Immature natural killer cell (primary cell): ENCODE results near the gene FOXD4L4. TPM values are rescaled to one million over a fixed set of nuclear protein-coding genes. Genes with fewer than 3 reads are reported as not detected.
"Not testable (repeated sequence)": the region's sequence is repeated elsewhere in the genome, so short reads cannot be mapped to it uniquely, and the experiment has no call there.

Experiments
- DNase-seq, 3 donors: peaks; one replicate each; pipeline ENCODE4 v3.0.0; 2022; ENCODE audit warnings: mixed read lengths in 1 of 3
- H3K27ac Mint-ChIP-seq, 6 donors: one replicate each; pipeline ENCODE4 v1.8.0; 2020; ENCODE audit warnings: mixed read lengths in 6 of 6, mild to moderate bottlenecking in 5 of 6, inconsistent platforms in 4 of 6, moderate library complexity in 3 of 6
- H3K27me3 Mint-ChIP-seq, 3 donors: one replicate each; pipeline ENCODE4 v1.8.0; 2020 to 2021; ENCODE audit warnings: low read depth in 3 of 3, mild to moderate bottlenecking in 3 of 3, mixed read lengths in 3 of 3, moderate library complexity in 3 of 3, inconsistent platforms in 1 of 3
- H3K36me3 Mint-ChIP-seq, 3 donors: one replicate each; pipeline ENCODE4 v1.8.0; 2020; ENCODE audit warnings: mixed read lengths in 3 of 3, inconsistent platforms in 2 of 3, mild to moderate bottlenecking in 2 of 3
- H3K4me1 Mint-ChIP-seq, 2 donors: one replicate each; pipeline ENCODE4 v1.8.0; 2020; ENCODE audit warnings: inconsistent platforms in 2 of 2, mild to moderate bottlenecking in 2 of 2, mixed read lengths in 2 of 2, moderate library complexity in 1 of 2
- H3K4me3 Mint-ChIP-seq, 5 donors: one replicate each; pipeline ENCODE4 v1.8.0; 2020; ENCODE audit warnings: mild to moderate bottlenecking in 5 of 5, mixed read lengths in 5 of 5, inconsistent platforms in 3 of 5, moderate library complexity in 3 of 5
- H3K9me3 Mint-ChIP-seq, 6 donors: one replicate each; pipeline ENCODE4 v1.8.0; 2020; ENCODE audit warnings: mild to moderate bottlenecking in 6 of 6, mixed read lengths in 6 of 6, inconsistent platforms in 4 of 6, moderate library complexity in 3 of 6
- polyA plus RNA-seq, 3 donors: library from polyadenylated mRNA; unstranded; fragments of 300-500 nt; fragmentation: Illumina TruSeq; gene quantifications; one replicate each; pipeline ENCODE4 v1.2.3, GENCODE V29; 2021

The FOXD4L4 gene
- not detected for polyA plus RNA-seq

- DNase-seq, H3K27ac Mint-ChIP-seq, H3K9me3 Mint-ChIP-seq, H3K4me3 Mint-ChIP-seq, H3K4me1 Mint-ChIP-seq, H3K27me3 Mint-ChIP-seq, H3K36me3 Mint-ChIP-seq: not testable (repeated sequence)
Observed at GRCh38 chr9:65737096-65737564, at the start of gene FOXD4L4. TSS of gene FOXD4L4 (plus strand) at chr9:65737146. CDS start at chr9:65737146, 0 bp downstream.

- not testable (repeated sequence) for H3K27me3 Mint-ChIP-seq, H3K36me3 Mint-ChIP-seq, H3K27ac Mint-ChIP-seq, H3K4me1 Mint-ChIP-seq, H3K4me3 Mint-ChIP-seq, DNase-seq, H3K9me3 Mint-ChIP-seq
Observed at GRCh38 chr9:65703550-65703949, 33.4 kb upstream of the FOXD4L4 start.

GRCh38 chr9:65714445-65714844 lies 22.5 kb upstream of the FOXD4L4 start:
- H3K27me3 Mint-ChIP-seq, H3K4me1 Mint-ChIP-seq, H3K27ac Mint-ChIP-seq, H3K9me3 Mint-ChIP-seq, DNase-seq, H3K36me3 Mint-ChIP-seq, H3K4me3 Mint-ChIP-seq: not testable (repeated sequence)

GRCh38 chr9:65738133-65738532 lies 1.2 kb downstream of the FOXD4L4 start:
- not testable (repeated sequence) for H3K9me3 Mint-ChIP-seq, H3K4me1 Mint-ChIP-seq, H3K36me3 Mint-ChIP-seq, H3K27ac Mint-ChIP-seq, H3K4me3 Mint-ChIP-seq, H3K27me3 Mint-ChIP-seq, DNase-seq

Other genes starting within 250 kb of the FOXD4L4 start
- gene ZNG1E, start 61.2 kb upstream of the FOXD4L4 start, polyA plus RNA-seq, result 10 to 100 TPM in 1 of 3 donors, 1 to 10 TPM in 2; 7.9 to 16.7 (median 9.8) TPM